GM23338 (cell line): ENCODE measurements around the gene RNF41. TPM values are rescaled to one million over a fixed set of nuclear protein-coding genes. Genes with fewer than 3 reads are reported as not detected.

Source experiments
- ATAC-seq: fragments of 200-7000 bp; cut with Tn5 transposase; 3 replicates; pipeline ENCODE4 v1.9.1; 2020
- DNase-seq: peaks from one replicate; pipeline ENCODE4 v3.0.0-alpha.2; 2015; ENCODE audit warnings: low spot score
- H2AFZ ChIP-seq: fragments of 200-600 bp; sonication (generic); 2 replicates; pipeline ENCODE4 v1.8.0; 2016; ENCODE audit warnings: antibody characterized with exemption, mild to moderate bottlenecking, moderate library complexity
- H3F3A ChIP-seq: fragments of 200-600 bp; sonication (generic); replicated peaks from 2 replicates; pipeline ENCODE4 v1.8.0; 2017; ENCODE audit warnings: antibody characterized with exemption, mixed run types, low read depth
- H3K27ac ChIP-seq: fragments of 200-600 bp; sonication (generic); 2 replicates; pipeline ENCODE4 v1.6.1; 2016; ENCODE audit warnings: low read depth
- H3K27me3 ChIP-seq: fragments of 200-600 bp; sonication (generic); 2 replicates; pipeline ENCODE4 v1.8.0; 2016; ENCODE audit warnings: mild to moderate bottlenecking, mixed run types, moderate library complexity; ENCODE audit not compliant: insufficient read depth
- H3K36me3 ChIP-seq: fragments of 200-600 bp; sonication (generic); 2 replicates; pipeline ENCODE4 v1.8.0; 2016; ENCODE audit warnings: mild to moderate bottlenecking; ENCODE audit not compliant: insufficient read depth
- H3K4me1 ChIP-seq: fragments of 200-600 bp; sonication (generic); 2 replicates; pipeline ENCODE4 v1.8.0; 2016; ENCODE audit warnings: mild to moderate bottlenecking, moderate library complexity; ENCODE audit not compliant: insufficient read depth
- H3K4me2 ChIP-seq: fragments of 200-600 bp; sonication (generic); 2 replicates; pipeline ENCODE4 v1.7.1; 2017; ENCODE audit warnings: mixed run types
- H3K4me3 ChIP-seq: fragments of 200-600 bp; sonication (generic); 2 replicates; pipeline ENCODE4 v1.6.1; 2016; ENCODE audit warnings: mixed run types
- H3K79me2 ChIP-seq: fragments of 200-600 bp; sonication (generic); replicated peaks from 2 replicates; pipeline ENCODE4 v1.8.0; 2017; ENCODE audit warnings: mild to moderate bottlenecking; ENCODE audit not compliant: insufficient read depth
- H3K9me2 ChIP-seq: fragments of 200-600 bp; sonication (generic); 2 replicates; pipeline ENCODE4 v1.8.0; 2017; ENCODE audit not compliant: insufficient read depth
- H4K20me1 ChIP-seq: fragments of 200-600 bp; sonication (generic); replicated peaks from 2 replicates; pipeline ENCODE4 v1.8.0; 2017; ENCODE audit warnings: mild to moderate bottlenecking; ENCODE audit not compliant: insufficient read depth
- H3K27ac Mint-ChIP-seq: 2 replicates; pipeline ENCODE4 v1.8.0; 2020; ENCODE audit warnings: inconsistent platforms, mild to moderate bottlenecking, moderate library complexity, mixed read lengths
- H3K27me3 Mint-ChIP-seq: 3 replicates; pipeline ENCODE4 v1.8.0; 2022; ENCODE audit warnings: low read depth, mild to moderate bottlenecking, moderate library complexity, mixed read lengths, inconsistent platforms; ENCODE audit not compliant: insufficient read depth, poor library complexity
- H3K36me3 Mint-ChIP-seq: 3 replicates; pipeline ENCODE4 v1.8.0; 2021; ENCODE audit warnings: low read depth, mild to moderate bottlenecking, inconsistent platforms, moderate library complexity, mixed read lengths
- H3K4me1 Mint-ChIP-seq: 3 replicates; pipeline ENCODE4 v1.8.0; 2020; ENCODE audit warnings: mild to moderate bottlenecking, inconsistent platforms, mixed read lengths
- H3K4me3 Mint-ChIP-seq: 3 replicates; pipeline ENCODE4 v1.8.0; 2021; ENCODE audit warnings: moderate library complexity, mild to moderate bottlenecking, inconsistent platforms, mixed read lengths
- H3K9me3 Mint-ChIP-seq: 3 replicates; pipeline ENCODE4 v1.8.0; 2020; ENCODE audit warnings: moderate library complexity, mild to moderate bottlenecking, inconsistent platforms, mixed read lengths
- CREB1 ChIP-seq: fragments of 250-450 bp; sonication (Bioruptor Pico); IDR thresholded peaks from 2 replicates; pipeline ENCODE4 v1.5.0; 2020; ENCODE audit warnings: low read depth, mild to moderate bottlenecking, moderate library complexity
- EZH2 ChIP-seq: fragments of 200-600 bp; sonication (generic); IDR thresholded peaks from one replicate; pipeline ENCODE4 v1.8.0; 2017; ENCODE audit warnings: antibody characterized with exemption, mild to moderate bottlenecking, low read depth; ENCODE audit not compliant: unreplicated experiment
- EZH2phosphoT487 ChIP-seq: fragments of 200-600 bp; sonication (generic); IDR thresholded peaks from one replicate; pipeline ENCODE4 v1.8.1; 2018; ENCODE audit warnings: antibody characterized with exemption; ENCODE audit not compliant: unreplicated experiment
- JUNB ChIP-seq: IDR thresholded peaks from one replicate; pipeline ENCODE4 v1.6.1; 2016; ENCODE audit warnings: antibody characterized with exemption; ENCODE audit not compliant: unreplicated experiment
- NANOG ChIP-seq: IDR thresholded peaks from 2 replicates; pipeline ENCODE4 v1.6.1; 2016; ENCODE audit warnings: antibody characterized with exemption, borderline replicate concordance
- POLR2AphosphoS5 ChIP-seq: IDR thresholded peaks from 2 replicates; pipeline ENCODE4 v1.6.1; 2016; ENCODE audit warnings: antibody characterized with exemption, low read depth
- STAT1 ChIP-seq: IDR thresholded peaks from one replicate; pipeline ENCODE4 v1.6.1; 2016; ENCODE audit warnings: antibody characterized with exemption; ENCODE audit not compliant: unreplicated experiment
- ZNF114 ChIP-seq: fragments of 250-450 bp; sonication (Bioruptor Pico); IDR thresholded peaks from 2 replicates; pipeline ENCODE4 v1.5.0; 2020; ENCODE audit warnings: mild to moderate bottlenecking, moderate library complexity
- ZNF331 ChIP-seq: fragments of 250-450 bp; sonication (Bioruptor Pico); IDR thresholded peaks from 2 replicates; pipeline ENCODE4 v1.5.0; 2020; ENCODE audit warnings: low read depth, mild to moderate bottlenecking, moderate library complexity
- polyA plus RNA-seq: library from polyadenylated mRNA; unstranded; fragments of >200 nt; fragmentation: Nextera tagmentation; extraction: Ambion mirVana; gene quantifications from 2 replicates; pipeline ENCODE4 v1.2.1, GENCODE V29; 2016
- total RNA-seq: library from RNA; depleted of rRNA; stranded (reverse); fragments of >200 nt; shearing (Covaris generic); gene quantifications from 2 replicates; pipeline ENCODE4 v1.2.3, GENCODE V29; 2014
- TF ChIP-seq, protein P1 (sequence below): IDR thresholded peaks from one replicate; pipeline ENCODE4 v1.6.1; 2018; ENCODE audit warnings: antibody characterized with exemption; ENCODE audit not compliant: unreplicated experiment
- TF ChIP-seq, protein P2 (sequence below), 2 experiments: fragments of 200-600 bp in 1 of 2; sonication (generic) in 1 of 2; conservative IDR thresholded peaks; 2 replicates each; pipeline versions ENCODE4 v1.5.1 to v1.6.1; 2016 to 2017; ENCODE audit warnings: antibody characterized with exemption in 2 of 2, low read depth in 2 of 2, mild to moderate bottlenecking in 2 of 2, moderate library complexity in 1 of 2
- TF ChIP-seq, protein P3 (sequence below): fragments of 250-450 bp; sonication (Bioruptor Pico); IDR thresholded peaks from 2 replicates; pipeline ENCODE4 v1.5.0; 2020; ENCODE audit warnings: mild to moderate bottlenecking, moderate library complexity
- TF ChIP-seq, protein P4 (sequence below): IDR thresholded peaks from 2 replicates; pipeline ENCODE4 v1.6.1; 2016; ENCODE audit warnings: antibody characterized with exemption

Gene RNF41
- total and polyA plus RNA-seq, 2 experiments from 2014 or later = 15.3 to 77.1 TPM

DNA sequence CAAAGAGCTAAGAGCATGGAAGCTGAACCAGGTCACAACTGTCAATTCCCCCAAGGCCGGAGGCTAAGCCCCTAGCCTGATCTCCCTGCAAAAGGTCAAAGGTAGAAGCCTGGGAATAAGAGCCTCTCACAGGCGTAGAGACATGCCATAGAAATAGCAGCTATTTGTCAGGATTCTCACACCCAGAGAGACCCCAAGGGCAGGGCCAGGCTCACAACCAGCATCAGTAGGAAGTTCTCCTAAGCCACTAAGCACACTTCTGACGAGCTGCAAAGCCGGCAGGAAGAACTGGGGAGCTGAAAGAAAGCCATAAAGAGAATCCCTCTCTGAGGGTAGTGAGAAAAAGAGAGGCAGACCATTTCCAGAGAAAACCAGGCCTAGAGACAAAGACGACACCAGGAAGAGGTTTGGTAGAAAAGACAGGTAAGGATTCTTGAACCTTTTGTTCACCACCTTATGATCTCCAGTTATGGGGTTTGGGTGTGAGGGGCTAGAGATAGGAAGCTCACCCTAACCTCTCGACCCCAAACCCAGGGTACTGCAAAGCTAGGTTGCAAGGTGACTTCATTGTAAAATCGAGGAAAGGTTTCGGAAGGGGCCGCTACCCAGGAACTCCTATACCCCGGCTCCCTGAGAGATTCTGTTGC, 33.5 kb downstream of the RNF41 start:
- H3K27me3 ChIP-seq = no peaks in the 10 kb centered on the region
- peaks cover 56% of the 10 kb centered on the region for H3K36me3 Mint-ChIP-seq
- peaks cover 33% of the 10 kb centered on the region for H3K36me3 ChIP-seq
- H4K20me1 ChIP-seq = peaks cover 20% of the 10 kb centered on the region
- H3K4me3 ChIP-seq = peak overlapping the region; percentile 100
- peak overlapping the region; percentile 93 for H3K27ac ChIP-seq
- peaks cover 26% of the 10 kb centered on the region for H3K4me1 Mint-ChIP-seq
- peak overlapping the region; percentile 97 for H3K4me2 ChIP-seq
- H3K4me1 ChIP-seq = peaks cover 12% of the 10 kb centered on the region
- H3K9me2 ChIP-seq = no peaks in the 10 kb centered on the region
- H3K4me3 Mint-ChIP-seq = peak overlapping the region; percentile 84
- peaks cover 23% of the 10 kb centered on the region; the same call in 1 of the 2 replicates for H3F3A ChIP-seq
- DNase-seq (no peak), ATAC-seq (no peak)
- H3K9me3 Mint-ChIP-seq = peaks cover 6% of the 10 kb centered on the region; the same call in 2 of the 3 replicates
- H3K27me3 Mint-ChIP-seq = peaks cover 15% of the 10 kb centered on the region
- peak overlapping the region; percentile 93 for H3K27ac Mint-ChIP-seq
- peaks cover 35% of the 10 kb centered on the region for H3K79me2 ChIP-seq
- 0 out of 2 replicates have a peak overlapping the region, but pooled peaks have one; percentile 57 for H2AFZ ChIP-seq
- TF ChIP-seq EZH2 = no peak
- TF ChIP-seq ZNF114 (CRISPR knock-in tag) = no peak
- no peak for TF ChIP-seq STAT1
- TF ChIP-seq, protein P1, sequence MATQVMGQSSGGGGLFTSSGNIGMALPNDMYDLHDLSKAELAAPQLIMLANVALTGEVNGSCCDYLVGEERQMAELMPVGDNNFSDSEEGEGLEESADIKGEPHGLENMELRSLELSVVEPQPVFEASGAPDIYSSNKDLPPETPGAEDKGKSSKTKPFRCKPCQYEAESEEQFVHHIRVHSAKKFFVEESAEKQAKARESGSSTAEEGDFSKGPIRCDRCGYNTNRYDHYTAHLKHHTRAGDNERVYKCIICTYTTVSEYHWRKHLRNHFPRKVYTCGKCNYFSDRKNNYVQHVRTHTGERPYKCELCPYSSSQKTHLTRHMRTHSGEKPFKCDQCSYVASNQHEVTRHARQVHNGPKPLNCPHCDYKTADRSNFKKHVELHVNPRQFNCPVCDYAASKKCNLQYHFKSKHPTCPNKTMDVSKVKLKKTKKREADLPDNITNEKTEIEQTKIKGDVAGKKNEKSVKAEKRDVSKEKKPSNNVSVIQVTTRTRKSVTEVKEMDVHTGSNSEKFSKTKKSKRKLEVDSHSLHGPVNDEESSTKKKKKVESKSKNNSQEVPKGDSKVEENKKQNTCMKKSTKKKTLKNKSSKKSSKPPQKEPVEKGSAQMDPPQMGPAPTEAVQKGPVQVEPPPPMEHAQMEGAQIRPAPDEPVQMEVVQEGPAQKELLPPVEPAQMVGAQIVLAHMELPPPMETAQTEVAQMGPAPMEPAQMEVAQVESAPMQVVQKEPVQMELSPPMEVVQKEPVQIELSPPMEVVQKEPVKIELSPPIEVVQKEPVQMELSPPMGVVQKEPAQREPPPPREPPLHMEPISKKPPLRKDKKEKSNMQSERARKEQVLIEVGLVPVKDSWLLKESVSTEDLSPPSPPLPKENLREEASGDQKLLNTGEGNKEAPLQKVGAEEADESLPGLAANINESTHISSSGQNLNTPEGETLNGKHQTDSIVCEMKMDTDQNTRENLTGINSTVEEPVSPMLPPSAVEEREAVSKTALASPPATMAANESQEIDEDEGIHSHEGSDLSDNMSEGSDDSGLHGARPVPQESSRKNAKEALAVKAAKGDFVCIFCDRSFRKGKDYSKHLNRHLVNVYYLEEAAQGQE = no peak
- TF ChIP-seq, protein P2, sequence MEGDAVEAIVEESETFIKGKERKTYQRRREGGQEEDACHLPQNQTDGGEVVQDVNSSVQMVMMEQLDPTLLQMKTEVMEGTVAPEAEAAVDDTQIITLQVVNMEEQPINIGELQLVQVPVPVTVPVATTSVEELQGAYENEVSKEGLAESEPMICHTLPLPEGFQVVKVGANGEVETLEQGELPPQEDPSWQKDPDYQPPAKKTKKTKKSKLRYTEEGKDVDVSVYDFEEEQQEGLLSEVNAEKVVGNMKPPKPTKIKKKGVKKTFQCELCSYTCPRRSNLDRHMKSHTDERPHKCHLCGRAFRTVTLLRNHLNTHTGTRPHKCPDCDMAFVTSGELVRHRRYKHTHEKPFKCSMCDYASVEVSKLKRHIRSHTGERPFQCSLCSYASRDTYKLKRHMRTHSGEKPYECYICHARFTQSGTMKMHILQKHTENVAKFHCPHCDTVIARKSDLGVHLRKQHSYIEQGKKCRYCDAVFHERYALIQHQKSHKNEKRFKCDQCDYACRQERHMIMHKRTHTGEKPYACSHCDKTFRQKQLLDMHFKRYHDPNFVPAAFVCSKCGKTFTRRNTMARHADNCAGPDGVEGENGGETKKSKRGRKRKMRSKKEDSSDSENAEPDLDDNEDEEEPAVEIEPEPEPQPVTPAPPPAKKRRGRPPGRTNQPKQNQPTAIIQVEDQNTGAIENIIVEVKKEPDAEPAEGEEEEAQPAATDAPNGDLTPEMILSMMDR (conservative IDR thresholded peaks at IDR 0.05; ENCODE audit: low read depth in 2 of 2) = no peak
- TF ChIP-seq, protein P3, sequence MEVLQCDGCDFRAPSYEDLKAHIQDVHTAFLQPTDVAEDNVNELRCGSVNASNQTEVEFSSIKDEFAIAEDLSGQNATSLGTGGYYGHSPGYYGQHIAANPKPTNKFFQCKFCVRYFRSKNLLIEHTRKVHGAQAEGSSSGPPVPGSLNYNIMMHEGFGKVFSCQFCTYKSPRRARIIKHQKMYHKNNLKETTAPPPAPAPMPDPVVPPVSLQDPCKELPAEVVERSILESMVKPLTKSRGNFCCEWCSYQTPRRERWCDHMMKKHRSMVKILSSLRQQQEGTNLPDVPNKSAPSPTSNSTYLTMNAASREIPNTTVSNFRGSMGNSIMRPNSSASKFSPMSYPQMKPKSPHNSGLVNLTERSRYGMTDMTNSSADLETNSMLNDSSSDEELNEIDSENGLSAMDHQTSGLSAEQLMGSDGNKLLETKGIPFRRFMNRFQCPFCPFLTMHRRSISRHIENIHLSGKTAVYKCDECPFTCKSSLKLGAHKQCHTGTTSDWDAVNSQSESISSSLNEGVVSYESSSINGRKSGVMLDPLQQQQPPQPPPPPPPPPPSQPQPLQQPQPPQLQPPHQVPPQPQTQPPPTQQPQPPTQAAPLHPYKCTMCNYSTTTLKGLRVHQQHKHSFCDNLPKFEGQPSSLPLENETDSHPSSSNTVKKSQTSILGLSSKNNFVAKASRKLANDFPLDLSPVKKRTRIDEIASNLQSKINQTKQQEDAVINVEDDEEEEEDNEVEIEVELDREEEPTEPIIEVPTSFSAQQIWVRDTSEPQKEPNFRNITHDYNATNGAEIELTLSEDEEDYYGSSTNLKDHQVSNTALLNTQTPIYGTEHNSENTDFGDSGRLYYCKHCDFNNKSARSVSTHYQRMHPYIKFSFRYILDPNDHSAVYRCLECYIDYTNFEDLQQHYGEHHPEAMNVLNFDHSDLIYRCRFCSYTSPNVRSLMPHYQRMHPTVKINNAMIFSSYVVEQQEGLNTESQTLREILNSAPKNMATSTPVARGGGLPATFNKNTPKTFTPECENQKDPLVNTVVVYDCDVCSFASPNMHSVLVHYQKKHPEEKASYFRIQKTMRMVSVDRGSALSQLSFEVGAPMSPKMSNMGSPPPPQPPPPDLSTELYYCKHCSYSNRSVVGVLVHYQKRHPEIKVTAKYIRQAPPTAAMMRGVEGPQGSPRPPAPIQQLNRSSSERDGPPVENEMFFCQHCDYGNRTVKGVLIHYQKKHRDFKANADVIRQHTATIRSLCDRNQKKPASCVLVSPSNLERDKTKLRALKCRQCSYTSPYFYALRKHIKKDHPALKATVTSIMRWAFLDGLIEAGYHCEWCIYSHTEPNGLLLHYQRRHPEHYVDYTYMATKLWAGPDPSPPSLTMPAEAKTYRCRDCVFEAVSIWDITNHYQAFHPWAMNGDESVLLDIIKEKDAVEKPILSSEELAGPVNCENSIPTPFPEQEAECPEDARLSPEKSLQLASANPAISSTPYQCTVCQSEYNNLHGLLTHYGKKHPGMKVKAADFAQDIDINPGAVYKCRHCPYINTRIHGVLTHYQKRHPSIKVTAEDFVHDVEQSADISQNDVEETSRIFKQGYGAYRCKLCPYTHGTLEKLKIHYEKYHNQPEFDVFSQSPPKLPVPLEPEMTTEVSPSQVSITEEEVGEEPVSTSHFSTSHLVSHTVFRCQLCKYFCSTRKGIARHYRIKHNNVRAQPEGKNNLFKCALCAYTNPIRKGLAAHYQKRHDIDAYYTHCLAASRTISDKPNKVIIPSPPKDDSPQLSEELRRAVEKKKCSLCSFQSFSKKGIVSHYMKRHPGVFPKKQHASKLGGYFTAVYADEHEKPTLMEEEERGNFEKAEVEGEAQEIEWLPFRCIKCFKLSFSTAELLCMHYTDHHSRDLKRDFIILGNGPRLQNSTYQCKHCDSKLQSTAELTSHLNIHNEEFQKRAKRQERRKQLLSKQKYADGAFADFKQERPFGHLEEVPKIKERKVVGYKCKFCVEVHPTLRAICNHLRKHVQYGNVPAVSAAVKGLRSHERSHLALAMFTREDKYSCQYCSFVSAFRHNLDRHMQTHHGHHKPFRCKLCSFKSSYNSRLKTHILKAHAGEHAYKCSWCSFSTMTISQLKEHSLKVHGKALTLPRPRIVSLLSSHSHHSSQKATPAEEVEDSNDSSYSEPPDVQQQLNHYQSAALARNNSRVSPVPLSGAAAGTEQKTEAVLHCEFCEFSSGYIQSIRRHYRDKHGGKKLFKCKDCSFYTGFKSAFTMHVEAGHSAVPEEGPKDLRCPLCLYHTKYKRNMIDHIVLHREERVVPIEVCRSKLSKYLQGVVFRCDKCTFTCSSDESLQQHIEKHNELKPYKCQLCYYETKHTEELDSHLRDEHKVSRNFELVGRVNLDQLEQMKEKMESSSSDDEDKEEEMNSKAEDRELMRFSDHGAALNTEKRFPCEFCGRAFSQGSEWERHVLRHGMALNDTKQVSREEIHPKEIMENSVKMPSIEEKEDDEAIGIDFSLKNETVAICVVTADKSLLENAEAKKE (CRISPR knock-in tag) = no peak
- TF ChIP-seq NANOG = no peak
- TF ChIP-seq EZH2phosphoT487 = no peak
- no peak for TF ChIP-seq POLR2AphosphoS5
- TF ChIP-seq, protein P4, sequence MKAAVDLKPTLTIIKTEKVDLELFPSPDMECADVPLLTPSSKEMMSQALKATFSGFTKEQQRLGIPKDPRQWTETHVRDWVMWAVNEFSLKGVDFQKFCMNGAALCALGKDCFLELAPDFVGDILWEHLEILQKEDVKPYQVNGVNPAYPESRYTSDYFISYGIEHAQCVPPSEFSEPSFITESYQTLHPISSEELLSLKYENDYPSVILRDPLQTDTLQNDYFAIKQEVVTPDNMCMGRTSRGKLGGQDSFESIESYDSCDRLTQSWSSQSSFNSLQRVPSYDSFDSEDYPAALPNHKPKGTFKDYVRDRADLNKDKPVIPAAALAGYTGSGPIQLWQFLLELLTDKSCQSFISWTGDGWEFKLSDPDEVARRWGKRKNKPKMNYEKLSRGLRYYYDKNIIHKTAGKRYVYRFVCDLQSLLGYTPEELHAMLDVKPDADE = no peak
- TF ChIP-seq ZNF331 (CRISPR knock-in tag) = no peak
- no peak for TF ChIP-seq JUNB
- TF ChIP-seq CREB1 (CRISPR knock-in tag) = no peak
